HUDEP-2 (cell line): ENCODE data around the gene SOX15.
A peak's percentile ranks its signal among the peaks of the same experiment; 100 is the strongest.
"Not testable (repeated sequence)": the region's sequence is repeated elsewhere in the genome, so short reads cannot be mapped to it uniquely, and the experiment has no call there.

Experiments
- DNase-seq, 76 experiments: peaks; one replicate each; lab custom pipeline; 2025; ENCODE audit not compliant: unreplicated experiment in 76 of 76; lab: John Stamatoyannopoulos, UW

SOX15 gene

GRCh38 chr17:7589891-7590691, at the start of gene SOX15:
Gene SOX15 (minus strand): TSS chr17:7590094. CDS start chr17:7589676, 418 bp downstream.
- no peak for DNase-seq

- DNase-seq, result no peak
These were observed 46.3 kb upstream of the SOX15 start for GRCh38 chr17:7636163-7636562.

GRCh38 chr17:7634384-7634783, 44.5 kb upstream of the SOX15 start:
- peak in 35 of 76 experiments; percentile 7 to 53 (median 30) for DNase-seq

- no peak for DNase-seq
These were observed 43.2 kb upstream of the SOX15 start for GRCh38 chr17:7633093-7633492.

GRCh38 chr17:7632492-7632894, 42.6 kb upstream of the SOX15 start:
- peak in 53 of 76 experiments; percentile 9 to 76 (median 45) for DNase-seq

GRCh38 chr17:7631398-7632380, 41.8 kb upstream of the SOX15 start:
- no peak for DNase-seq

- no peak for DNase-seq
These were observed 40.2 kb upstream of the SOX15 start, which contains the start of gene SHBG for GRCh38 chr17:7629939-7630571. Gene SHBG (plus strand): TSS chr17:7630135. CDS start chr17:7630173, 38 bp downstream.

- peak in 70 of 76 experiments; percentile 23 to 97 (median 87) for DNase-seq
These were observed 37.6 kb upstream of the SOX15 start, which contains the start of gene SAT2 for GRCh38 chr17:7627250-7628121. Gene SAT2 (minus strand): TSS chr17:7627821. CDS start chr17:7627635, 186 bp downstream.

- peak in 18 of 76 experiments; percentile 3 to 51 (median 22) for DNase-seq
These were observed 37.0 kb upstream of the SOX15 start for GRCh38 chr17:7626956-7627249.

GRCh38 chr17:7626307-7626706, 36.4 kb upstream of the SOX15 start:
- no peak for DNase-seq

- not testable (repeated sequence) for DNase-seq
These were observed 35.9 kb upstream of the SOX15 start for GRCh38 chr17:7625749-7626148.

GRCh38 chr17:7623661-7624060, 33.8 kb upstream of the SOX15 start:
- no peak for DNase-seq

- DNase-seq, result no peak
These were observed 30.9 kb upstream of the SOX15 start for GRCh38 chr17:7620835-7621234.

GRCh38 chr17:7618608-7619007, 28.7 kb upstream of the SOX15 start:
- DNase-seq, result no peak

GRCh38 chr17:7615265-7615747, 25.4 kb upstream of the SOX15 start:
- no peak for DNase-seq

GRCh38 chr17:7614425-7615264, 24.8 kb upstream of the SOX15 start, which contains the start of gene FXR2:
Gene FXR2 (minus strand): TSS chr17:7614897. CDS start chr17:7614532, 365 bp downstream.
- peak in 75 of 76 experiments; percentile 43 to 100 (median 99) for DNase-seq

GRCh38 chr17:7613769-7614424, 24.0 kb upstream of the SOX15 start:
- peak in 3 of 76 experiments; percentile 2 to 21 (median 5) for DNase-seq

GRCh38 chr17:7612294-7612640, 22.4 kb upstream of the SOX15 start:
- DNase-seq, result no peak
